HG03521 (cell line): ENCODE data around the gene PEX14.

Experiments
- ATAC-seq: cut with Tn5 transposase; IDR thresholded peaks from one replicate; pipeline ENCODE4 v1.9.1; 2021; ENCODE audit warnings: mild to moderate bottlenecking, moderate library complexity; ENCODE audit not compliant: unreplicated experiment

PEX14 gene

DNA sequence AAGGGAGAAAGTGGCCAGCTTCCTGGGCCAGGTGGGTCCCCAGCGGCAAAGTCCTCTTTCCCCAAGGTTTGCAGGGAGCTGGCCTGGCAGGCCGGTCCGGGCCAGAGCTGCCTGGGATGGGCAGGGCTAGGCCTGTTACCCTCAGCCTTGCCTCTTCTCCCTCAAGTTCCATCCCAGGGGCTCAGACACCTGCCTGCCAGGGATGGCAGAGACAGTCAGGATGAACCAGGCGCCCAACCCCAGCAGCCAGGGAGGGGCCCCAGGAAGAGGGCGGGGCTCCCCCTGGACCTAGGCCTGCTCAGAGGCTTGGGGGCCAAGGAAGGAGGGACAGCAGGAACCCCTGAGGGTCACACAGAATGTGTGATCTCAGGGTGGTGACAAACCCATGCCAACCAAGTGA lies 201.1 kb downstream of the PEX14 start:
- ATAC-seq, result no peak

DNA sequence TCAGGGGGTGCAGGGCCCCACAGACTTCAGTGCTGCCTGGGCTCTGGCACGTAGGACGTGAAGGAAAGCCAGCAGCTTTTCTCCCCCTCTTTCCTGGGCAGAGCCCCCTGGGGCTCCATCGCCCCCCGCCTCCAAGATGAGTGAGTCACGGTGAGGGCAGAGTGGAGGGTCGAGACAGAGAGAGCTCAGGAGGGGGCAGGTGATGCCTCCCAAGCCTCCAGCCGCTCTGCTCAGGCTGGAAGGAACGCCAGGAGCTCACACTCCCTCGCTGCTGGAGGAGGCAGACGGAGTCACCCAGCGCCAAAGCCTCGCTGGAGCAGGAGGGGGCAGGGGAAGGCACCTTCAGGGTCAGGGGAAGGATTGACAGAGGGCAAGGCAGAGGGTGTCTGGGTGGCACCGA lies 202.2 kb downstream of the PEX14 start:
- no peak for ATAC-seq

DNA sequence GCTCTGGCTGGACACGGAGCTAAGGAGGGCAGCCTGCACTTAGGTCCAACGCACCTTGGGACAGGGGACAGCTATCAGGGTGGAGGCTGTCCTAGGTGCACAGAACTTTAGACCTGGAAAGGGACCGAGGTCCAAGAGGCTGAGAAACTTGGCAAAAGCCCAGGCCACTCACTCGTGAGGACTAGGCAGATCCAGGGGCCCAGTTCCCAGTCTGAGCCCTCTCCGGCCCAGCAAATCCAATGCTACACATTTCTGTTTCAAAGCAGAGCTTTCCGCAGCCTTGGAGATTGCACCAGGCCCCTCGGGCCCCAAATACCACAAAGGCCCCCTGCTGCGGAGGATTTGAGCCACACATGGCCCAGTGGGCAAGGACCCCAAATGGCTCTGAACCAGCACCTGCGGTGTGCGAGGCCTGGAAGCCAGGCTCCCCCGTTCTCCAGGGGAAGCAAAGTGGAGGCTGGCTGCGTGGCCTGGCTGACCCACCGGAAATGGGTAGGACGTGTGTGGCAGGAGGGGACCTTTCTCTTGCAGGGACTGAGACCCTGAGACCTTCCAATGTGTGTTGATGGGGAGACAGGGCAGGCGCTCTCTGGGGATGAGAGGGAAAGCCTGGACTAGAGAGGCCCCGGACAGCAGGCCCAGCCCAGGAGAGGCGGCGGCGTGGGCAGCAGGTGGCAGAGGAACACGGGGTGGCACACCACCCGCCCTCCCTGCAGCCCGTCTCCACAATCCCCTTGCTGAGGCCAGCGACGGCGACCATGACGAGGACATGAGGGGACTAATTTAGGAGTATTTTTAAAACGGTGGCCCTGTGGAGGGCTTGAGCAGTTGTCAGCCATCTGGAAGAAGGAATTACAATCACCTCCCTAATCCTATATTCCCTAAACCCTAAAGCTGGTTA lies 203.0 kb downstream of the PEX14 start:
- no peak for ATAC-seq

DNA sequence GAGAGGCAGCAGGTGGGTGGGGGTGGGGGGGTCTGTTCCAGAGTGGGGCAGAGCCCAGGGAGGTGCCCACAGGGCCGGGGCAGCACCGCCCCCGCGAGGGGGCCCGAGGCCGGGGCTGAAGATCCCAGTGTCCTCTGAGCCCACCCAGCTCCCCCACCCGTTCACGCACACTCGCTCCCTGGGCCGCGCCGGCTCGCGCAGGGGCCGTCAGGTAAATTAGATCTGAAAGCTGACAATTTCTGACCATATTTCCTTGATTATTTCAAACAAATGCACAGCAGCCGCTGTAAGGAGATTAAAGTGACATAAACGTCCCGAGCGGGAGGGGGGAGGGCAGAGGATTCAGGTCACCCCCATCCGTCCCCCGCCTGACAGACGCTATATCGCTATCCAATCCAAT lies 203.7 kb downstream of the PEX14 start:
- ATAC-seq, result no peak

DNA sequence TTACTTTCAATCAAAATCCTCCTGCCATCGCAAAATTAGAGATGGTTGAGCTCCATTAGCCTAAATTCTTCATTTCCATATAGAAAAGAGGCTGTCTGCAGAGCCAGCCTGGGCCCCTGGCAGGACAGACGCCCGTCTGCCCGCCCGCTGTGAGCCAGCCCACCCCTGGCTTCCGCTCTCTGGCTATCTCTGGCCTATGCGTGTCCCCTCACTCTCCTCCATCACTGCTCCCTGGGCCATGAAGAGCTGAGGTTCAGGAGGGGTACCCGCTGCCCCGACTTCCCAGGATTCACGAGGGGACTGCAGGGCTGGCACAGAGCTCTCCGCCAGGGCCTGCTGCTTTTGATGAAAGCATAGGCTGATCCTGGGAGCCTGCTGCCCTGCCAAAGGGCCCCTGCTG lies 204.1 kb downstream of the PEX14 start:
- no peak for ATAC-seq

DNA sequence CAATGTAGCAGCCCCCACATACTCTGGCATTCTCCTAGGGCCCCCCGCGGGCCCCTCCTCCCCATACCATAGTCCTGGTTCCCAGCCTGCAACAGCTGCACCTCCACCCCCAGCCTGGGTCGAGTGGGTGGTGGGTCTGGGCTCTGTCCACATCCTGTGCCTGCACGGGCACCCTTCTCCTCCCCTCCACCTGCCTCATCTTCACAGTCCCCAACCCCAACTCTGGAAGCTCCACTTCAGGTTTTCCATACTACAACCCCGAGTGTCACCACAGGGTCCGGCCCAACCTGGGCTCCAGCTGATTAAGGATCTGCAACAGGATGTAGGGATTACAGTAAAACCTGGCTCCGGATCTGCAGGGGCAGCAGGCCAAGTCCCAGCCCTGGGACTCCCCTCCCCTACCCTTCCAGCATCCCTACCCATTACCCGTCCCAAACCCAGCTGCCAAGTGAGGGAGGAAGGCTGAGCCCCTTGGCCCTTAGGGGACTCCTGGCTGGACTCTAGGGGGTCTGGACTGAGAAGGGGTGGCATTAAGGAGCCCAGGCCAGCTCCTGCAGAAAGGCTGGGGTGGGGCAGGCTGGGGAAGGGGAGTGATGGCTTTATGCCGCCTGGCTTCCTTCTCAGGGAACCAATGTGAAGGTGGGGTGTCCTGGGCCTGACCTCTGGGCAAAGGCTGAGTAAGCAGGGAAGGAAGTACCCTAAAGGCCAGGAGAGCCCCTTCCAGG lies 204.9 kb downstream of the PEX14 start:
- no peak for ATAC-seq
